PC-3 (cell line): ENCODE measurements around the gene GRK3.

ENCODE experiments used
- EZH2 ChIP-seq: fragments of 300-600 bp; sonication (generic); IDR thresholded peaks from one replicate; pipeline ENCODE4 v1.6.1; 2017; ENCODE audit warnings: antibody characterized with exemption, mild to moderate bottlenecking, low read length; ENCODE audit not compliant: unreplicated experiment
- EZH2phosphoT487 ChIP-seq: fragments of 300-600 bp; sonication (generic); IDR thresholded peaks from 2 replicates; pipeline ENCODE4 v1.6.1; 2018; ENCODE audit warnings: mild to moderate bottlenecking, antibody characterized with exemption, low read length, borderline replicate concordance
- TF ChIP-seq, protein P1 (sequence below): fragments of 300-600 bp; sonication (generic); conservative IDR thresholded peaks from 2 replicates; pipeline ENCODE4 v1.5.1; 2017; ENCODE audit warnings: antibody characterized with exemption, low read depth, mild to moderate bottlenecking, low read length

DNA sequence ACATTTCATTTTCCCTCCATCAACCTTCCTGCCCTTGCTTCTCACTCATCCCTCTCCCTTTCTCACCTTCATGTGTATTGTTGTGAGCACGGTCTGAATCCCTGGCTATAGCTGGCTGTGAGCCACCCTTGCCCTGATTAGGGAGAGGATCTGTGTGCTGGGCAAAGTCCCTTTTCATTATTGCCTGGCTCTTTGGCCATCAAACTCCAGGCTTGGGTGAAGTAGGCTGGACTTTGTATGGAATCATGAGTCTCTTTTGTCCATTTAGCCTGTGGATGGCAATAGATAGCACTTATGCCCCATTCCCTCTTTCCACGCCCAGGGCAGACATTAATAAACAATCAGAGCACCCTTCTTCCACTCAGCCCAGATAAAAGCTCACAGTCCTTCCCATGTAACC, 184.2 kb downstream of the GRK3 start:
- TF ChIP-seq, protein P1, sequence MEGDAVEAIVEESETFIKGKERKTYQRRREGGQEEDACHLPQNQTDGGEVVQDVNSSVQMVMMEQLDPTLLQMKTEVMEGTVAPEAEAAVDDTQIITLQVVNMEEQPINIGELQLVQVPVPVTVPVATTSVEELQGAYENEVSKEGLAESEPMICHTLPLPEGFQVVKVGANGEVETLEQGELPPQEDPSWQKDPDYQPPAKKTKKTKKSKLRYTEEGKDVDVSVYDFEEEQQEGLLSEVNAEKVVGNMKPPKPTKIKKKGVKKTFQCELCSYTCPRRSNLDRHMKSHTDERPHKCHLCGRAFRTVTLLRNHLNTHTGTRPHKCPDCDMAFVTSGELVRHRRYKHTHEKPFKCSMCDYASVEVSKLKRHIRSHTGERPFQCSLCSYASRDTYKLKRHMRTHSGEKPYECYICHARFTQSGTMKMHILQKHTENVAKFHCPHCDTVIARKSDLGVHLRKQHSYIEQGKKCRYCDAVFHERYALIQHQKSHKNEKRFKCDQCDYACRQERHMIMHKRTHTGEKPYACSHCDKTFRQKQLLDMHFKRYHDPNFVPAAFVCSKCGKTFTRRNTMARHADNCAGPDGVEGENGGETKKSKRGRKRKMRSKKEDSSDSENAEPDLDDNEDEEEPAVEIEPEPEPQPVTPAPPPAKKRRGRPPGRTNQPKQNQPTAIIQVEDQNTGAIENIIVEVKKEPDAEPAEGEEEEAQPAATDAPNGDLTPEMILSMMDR, result no peak
- TF ChIP-seq EZH2, result no peak
- TF ChIP-seq EZH2phosphoT487, result no peak
